KMS-11 (cell line): ENCODE data around the gene RBCK1.

Experiments used
- H2AFZ ChIP-seq: fragments of 200-600 bp; sonication (generic); 2 replicates; pipeline ENCODE4 v1.6.1; 2016; ENCODE audit warnings: antibody characterized with exemption, mixed run types, low read depth
- H3K27ac ChIP-seq: fragments of 200-600 bp; sonication (generic); 2 replicates; pipeline ENCODE4 v1.6.1; 2016; ENCODE audit warnings: mild to moderate bottlenecking, mixed run types
- H3K27me3 ChIP-seq: fragments of 200-600 bp; sonication (generic); 2 replicates; pipeline ENCODE4 v1.6.1; 2017; ENCODE audit warnings: mild to moderate bottlenecking, low read depth, mixed run types, moderate library complexity; ENCODE audit not compliant: insufficient read depth
- H3K36me3 ChIP-seq: fragments of 200-600 bp; sonication (generic); 2 replicates; pipeline ENCODE4 v1.6.1; 2017; ENCODE audit warnings: mild to moderate bottlenecking, mixed run types; ENCODE audit not compliant: insufficient read depth
- H3K4me1 ChIP-seq: fragments of 200-600 bp; sonication (generic); 2 replicates; pipeline ENCODE4 v1.6.1; 2016; ENCODE audit warnings: mild to moderate bottlenecking, low read depth, mixed run types; ENCODE audit not compliant: poor library complexity, severe bottlenecking
- H3K4me2 ChIP-seq: fragments of 200-600 bp; sonication (generic); 2 replicates; pipeline ENCODE4 v1.7.0; 2016; ENCODE audit warnings: mild to moderate bottlenecking, mixed run types
- H3K4me3 ChIP-seq: fragments of 200-600 bp; sonication (generic); IDR thresholded peaks from 2 replicates; pipeline ENCODE4 v1.6.1; 2017; ENCODE audit warnings: low read depth, low read length, mixed read lengths; ENCODE audit not compliant: insufficient read depth
- H3K79me2 ChIP-seq: fragments of 200-600 bp; sonication (generic); 2 replicates; pipeline ENCODE4 v1.6.1; 2016; ENCODE audit warnings: low read depth, mixed run types; ENCODE audit not compliant: insufficient read depth
- H3K9ac ChIP-seq: fragments of 200-600 bp; sonication (generic); 2 replicates; pipeline ENCODE4 v1.6.1; 2016; ENCODE audit warnings: mild to moderate bottlenecking, mixed run types
- H4K20me1 ChIP-seq: fragments of 200-600 bp; sonication (generic); 2 replicates; pipeline ENCODE4 v1.6.1; 2016; ENCODE audit warnings: mild to moderate bottlenecking, mixed run types; ENCODE audit not compliant: insufficient read depth
- TF ChIP-seq, protein P1 (sequence below): fragments of 200-600 bp; sonication (generic); conservative IDR thresholded peaks from 2 replicates; pipeline ENCODE4 v1.6.1; 2017; ENCODE audit warnings: low read depth, mild to moderate bottlenecking, antibody characterized with exemption, low read length, moderate library complexity, mixed read lengths

The RBCK1 gene

DNA sequence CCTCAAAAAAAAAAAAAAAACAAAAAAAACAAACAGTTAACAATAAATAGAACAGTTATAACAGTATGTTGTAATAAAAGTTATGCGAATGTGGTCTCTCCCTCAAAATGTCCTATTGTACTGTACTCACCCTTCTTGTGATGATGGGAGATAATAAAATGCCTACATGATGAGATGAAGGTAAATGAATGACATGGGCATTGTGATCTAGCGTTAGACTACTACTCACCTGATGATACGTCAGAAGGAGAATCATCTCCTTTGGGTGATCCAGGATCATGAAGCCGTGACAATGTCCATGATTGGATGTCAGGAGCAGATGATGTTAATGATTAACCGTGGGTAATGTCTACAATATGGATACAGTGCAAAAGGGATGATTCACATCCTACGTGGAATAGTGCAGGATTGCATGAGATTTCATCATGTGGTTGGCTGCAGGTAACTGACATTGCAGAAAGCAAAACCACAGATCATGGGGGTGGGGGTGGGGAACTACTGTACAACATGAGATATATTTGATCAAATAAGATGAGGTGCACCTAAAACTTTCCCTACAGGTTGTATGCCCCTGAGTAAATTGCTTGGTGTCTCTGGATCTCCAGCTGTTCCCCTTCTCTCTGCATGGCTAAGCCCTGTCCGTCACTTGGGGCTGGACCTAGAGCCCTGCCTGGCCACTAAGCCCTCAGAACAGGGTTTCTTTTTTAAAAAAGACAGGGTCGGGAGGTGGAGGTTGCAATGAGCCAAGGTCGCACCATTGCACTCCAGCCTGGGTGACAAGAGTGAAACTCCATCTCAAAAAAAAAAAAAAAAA lies 6.2 kb upstream of the RBCK1 start:
- peak overlapping the region; percentile 40; the same call in 1 of the 2 replicates for H3K4me2 ChIP-seq
- no peaks in the 10 kb centered on the region for H3K79me2 ChIP-seq
- peaks cover 46% of the 10 kb centered on the region for H3K4me1 ChIP-seq
- TF ChIP-seq, protein P1, sequence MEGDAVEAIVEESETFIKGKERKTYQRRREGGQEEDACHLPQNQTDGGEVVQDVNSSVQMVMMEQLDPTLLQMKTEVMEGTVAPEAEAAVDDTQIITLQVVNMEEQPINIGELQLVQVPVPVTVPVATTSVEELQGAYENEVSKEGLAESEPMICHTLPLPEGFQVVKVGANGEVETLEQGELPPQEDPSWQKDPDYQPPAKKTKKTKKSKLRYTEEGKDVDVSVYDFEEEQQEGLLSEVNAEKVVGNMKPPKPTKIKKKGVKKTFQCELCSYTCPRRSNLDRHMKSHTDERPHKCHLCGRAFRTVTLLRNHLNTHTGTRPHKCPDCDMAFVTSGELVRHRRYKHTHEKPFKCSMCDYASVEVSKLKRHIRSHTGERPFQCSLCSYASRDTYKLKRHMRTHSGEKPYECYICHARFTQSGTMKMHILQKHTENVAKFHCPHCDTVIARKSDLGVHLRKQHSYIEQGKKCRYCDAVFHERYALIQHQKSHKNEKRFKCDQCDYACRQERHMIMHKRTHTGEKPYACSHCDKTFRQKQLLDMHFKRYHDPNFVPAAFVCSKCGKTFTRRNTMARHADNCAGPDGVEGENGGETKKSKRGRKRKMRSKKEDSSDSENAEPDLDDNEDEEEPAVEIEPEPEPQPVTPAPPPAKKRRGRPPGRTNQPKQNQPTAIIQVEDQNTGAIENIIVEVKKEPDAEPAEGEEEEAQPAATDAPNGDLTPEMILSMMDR: no peak
- H2AFZ ChIP-seq: no peak overlapping the region
- H3K36me3 ChIP-seq: peaks cover 5% of the 10 kb centered on the region; the same call in 1 of the 2 replicates
- no peak overlapping the region for H3K27ac ChIP-seq
- H3K4me3 ChIP-seq: no peak overlapping the region
- H3K27me3 ChIP-seq: no peaks in the 10 kb centered on the region
- no peaks in the 10 kb centered on the region for H4K20me1 ChIP-seq
- no peak overlapping the region for H3K9ac ChIP-seq

DNA sequence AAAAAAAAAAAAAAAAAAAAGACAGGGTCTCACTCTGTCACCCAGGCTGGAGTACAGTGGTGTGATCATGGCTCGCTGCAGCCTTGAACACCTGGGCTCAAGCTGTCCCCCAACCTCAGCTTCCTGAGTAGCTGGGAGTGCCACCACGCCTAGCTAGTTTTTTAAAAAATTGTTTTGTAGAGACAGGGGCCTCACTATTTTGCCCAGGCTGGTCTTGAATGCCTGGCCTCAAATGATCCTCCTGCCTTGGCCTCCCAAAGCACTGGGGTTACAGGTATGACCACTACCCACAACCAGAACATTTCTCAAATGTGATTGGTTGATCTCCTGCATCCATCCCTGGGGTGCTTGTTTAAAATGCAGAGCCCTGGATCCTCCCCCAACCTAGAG lies 5.6 kb upstream of the RBCK1 start:
- H3K27me3 ChIP-seq: no peaks in the 10 kb centered on the region
- H3K27ac ChIP-seq: no peak overlapping the region
- TF ChIP-seq, protein P1: no peak
- H2AFZ ChIP-seq: no peak overlapping the region
- no peaks in the 10 kb centered on the region for H3K79me2 ChIP-seq
- H3K4me1 ChIP-seq: peaks cover 49% of the 10 kb centered on the region
- H4K20me1 ChIP-seq: no peaks in the 10 kb centered on the region
- H3K4me3 ChIP-seq: no peak overlapping the region
- H3K36me3 ChIP-seq: no peaks in the 10 kb centered on the region
- H3K4me2 ChIP-seq: no peak overlapping the region
- H3K9ac ChIP-seq: no peak overlapping the region

DNA sequence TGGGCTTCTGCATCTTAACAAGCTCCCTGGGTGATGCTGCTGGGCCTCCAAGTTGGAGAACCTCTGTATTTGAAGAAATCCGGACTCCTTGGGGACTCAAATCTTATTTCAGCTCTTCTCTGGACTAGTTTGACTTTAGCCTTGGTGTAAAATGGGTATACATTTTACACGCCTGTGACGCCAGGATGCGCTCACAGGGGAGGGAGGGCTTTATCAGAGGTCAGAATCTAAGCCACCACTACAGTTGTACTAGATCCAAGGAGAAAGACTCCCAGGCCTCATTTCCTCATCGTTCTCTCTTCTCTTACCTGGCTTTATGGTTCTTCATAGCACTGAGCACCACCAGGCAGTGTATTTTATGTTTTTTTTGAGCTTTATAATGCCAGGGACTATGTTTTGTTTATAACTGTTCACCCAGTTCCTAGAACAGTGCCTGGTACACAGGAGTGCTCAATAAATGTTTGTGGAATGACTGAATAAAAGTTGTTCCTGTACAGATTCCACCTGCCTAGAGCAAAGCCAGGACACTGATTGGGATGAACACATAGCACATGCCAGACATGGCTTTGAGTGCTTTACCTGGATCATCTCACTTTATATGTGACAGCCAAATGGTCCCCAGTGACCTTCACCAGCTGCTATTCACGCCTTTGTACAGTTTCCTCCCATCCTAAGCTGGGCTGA lies 5.1 kb upstream of the RBCK1 start:
- H3K4me2 ChIP-seq: no peak overlapping the region
- H3K9ac ChIP-seq: no peak overlapping the region
- H3K4me3 ChIP-seq: no peak overlapping the region

DNA sequence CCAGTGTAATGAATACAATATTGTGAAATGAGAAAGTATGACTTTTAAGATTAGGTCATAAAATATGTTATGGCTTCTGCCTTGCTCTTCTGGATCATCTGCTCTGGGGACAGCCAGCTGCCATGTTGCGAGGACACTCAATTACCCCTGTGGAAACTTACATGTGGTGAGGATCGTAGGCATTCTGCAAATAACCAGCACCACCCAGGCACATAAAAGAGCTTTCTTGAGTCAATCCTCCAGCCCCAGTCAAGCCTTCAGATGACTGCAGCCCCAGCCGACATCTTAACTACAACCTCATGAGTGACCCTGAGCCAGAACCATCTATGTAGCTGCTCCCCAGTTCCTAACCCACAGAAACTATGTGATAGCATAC lies 4.5 kb upstream of the RBCK1 start:
- no peaks in the 10 kb centered on the region for H3K36me3 ChIP-seq
- no peak overlapping the region for H2AFZ ChIP-seq
- no peak overlapping the region for H3K27ac ChIP-seq
- TF ChIP-seq, protein P1: no peak
- no peaks in the 10 kb centered on the region for H4K20me1 ChIP-seq
- no peak overlapping the region for H3K9ac ChIP-seq
- no peaks in the 10 kb centered on the region for H3K27me3 ChIP-seq
- no peak overlapping the region for H3K4me3 ChIP-seq
- H3K4me2 ChIP-seq: no peak overlapping the region
- H3K4me1 ChIP-seq: peaks cover 49% of the 10 kb centered on the region
- 0 out of 2 replicates have a peak, but pooled peaks cover under 1% of the 10 kb centered on the region for H3K79me2 ChIP-seq

More for the DNA sequence above, 5.1 kb upstream of the RBCK1 start:
- Histone ChIP-seq H3K27ac (no peak overlapping the region), H2AFZ (no peak overlapping the region), H4K20me1 (no peaks in the 10 kb centered on the region), H3K4me1 (peaks cover 49% of the 10 kb centered on the region), H3K79me2 (no peaks in the 10 kb centered on the region), H3K27me3 (no peaks in the 10 kb centered on the region), H3K36me3 (no peaks in the 10 kb centered on the region)
- TF ChIP-seq, protein P1: no peak
